K562 (cell line): ENCODE results near the gene MATCAP1. TPM values are rescaled to one million over a fixed set of nuclear protein-coding genes. Genes with fewer than 3 reads are reported as not detected.

ENCODE experiments used
- ATAC-seq: fragments of 200-7000 bp; cut with Tn5 transposase; 3 replicates; pipeline ENCODE4 v1.9.1; 2020; ENCODE audit warnings: moderate library complexity
- BruUV-seq: library from RNA; stranded (reverse); fragments of 400-500 nt; replicated peaks from 2 replicates; lab custom pipeline; 2021; lab: Mats Ljungman, UMichigan
- CTCF ChIA-PET: fragments of 300-600 bp; formaldehyde crosslinking; extraction: SDS; loops from one replicate; lab custom pipeline; 2021; ENCODE audit warnings: low intra/inter-chr PET ratio; lab: Yijun Ruan, JAX
- POLR2A ChIA-PET: fragments of 300-600, 350-650 bp; sonication (Branson Sonifier 250); formaldehyde crosslinking; extraction: SDS; loops from one replicate; lab custom pipeline; 2021; ENCODE audit warnings: antibody characterized with exemption, inconsistent platforms; lab: Yijun Ruan, JAX
- DNase-seq, 4 experiments: peaks; one replicate each; pipeline versions ENCODE4 v3.0.0 to v3.0.0-alpha.2; 2011 to 2018; ENCODE audit warnings: low spot score in 3 of 4, mixed read lengths in 3 of 4; ENCODE audit errors: extremely low read depth in 1 of 4
- FAIRE-seq: peaks from 2 replicates; lab custom pipeline; 2011; peaks lifted over from hg19 to GRCh38; lab: Jason Lieb, UNC
- H2AFZ ChIP-seq: 2 replicates; pipeline ENCODE4 v1.6.0; 2011; ENCODE audit warnings: low read depth, low read length, control low read depth, inconsistent platforms
- H3K27ac ChIP-seq: fragments of 200-600 bp; 3 replicates; pipeline ENCODE4 v1.8.0; 2011; ENCODE audit warnings: low read depth, mild to moderate bottlenecking, control low read depth, inconsistent platforms, low read length, moderate library complexity, mixed read lengths; ENCODE audit errors: extremely low read depth
- H3K27me3 ChIP-seq, 2 experiments: fragments of 300-600 bp in 1 of 2; 2 replicates in 1 of 2; 3 replicates in 1 of 2; pipeline versions ENCODE4 v1.6.0 to v1.8.0; 2011; ENCODE audit warnings: inconsistent platforms in 2 of 2, low read length in 2 of 2, mild to moderate bottlenecking in 1 of 2, mixed read lengths in 1 of 2, moderate library complexity in 1 of 2; ENCODE audit not compliant: control insufficient read depth in 2 of 2, insufficient read depth in 2 of 2
- H3K36me3 ChIP-seq: fragments of 300-600 bp; 3 replicates; pipeline ENCODE4 v1.8.0; 2011; ENCODE audit warnings: mild to moderate bottlenecking, low read length, inconsistent platforms; ENCODE audit not compliant: control insufficient read depth, insufficient read depth
- H3K4me1 ChIP-seq, 2 experiments: fragments of 200-600 bp in 1 of 2; replicated peaks in 1 of 2; 2 replicates in 1 of 2; 3 replicates in 1 of 2; pipeline versions ENCODE4 v1.5.1 to v1.8.0; 2011; ENCODE audit warnings: inconsistent platforms in 2 of 2, low read length in 2 of 2, mild to moderate bottlenecking in 1 of 2, mixed read lengths in 1 of 2, moderate library complexity in 1 of 2; ENCODE audit not compliant: control insufficient read depth in 2 of 2, insufficient read depth in 2 of 2
- H3K4me2 ChIP-seq: 2 replicates; pipeline ENCODE4 v1.6.1; 2011; ENCODE audit warnings: low read length, control low read depth, inconsistent platforms, mixed read lengths; ENCODE audit not compliant: insufficient read depth
- H3K4me3 ChIP-seq: fragments of 200-600 bp; sonication (generic), shearing (Covaris generic); 2 replicates; pipeline ENCODE4 v1.5.1; 2016; ENCODE audit warnings: control low read depth, inconsistent platforms
- H3K79me2 ChIP-seq: fragments of 200-600 bp; 3 replicates; pipeline ENCODE4 v1.8.0; 2011; ENCODE audit warnings: low read length, inconsistent platforms; ENCODE audit not compliant: control insufficient read depth, insufficient read depth
- H3K9ac ChIP-seq, 2 experiments: 2 replicates each; pipeline versions ENCODE4 v1.6.0 to v1.6.1; 2011; ENCODE audit warnings: low read depth in 2 of 2, low read length in 2 of 2, control low read depth in 1 of 2, inconsistent platforms in 1 of 2, mild to moderate bottlenecking in 1 of 2, mixed read lengths in 1 of 2; ENCODE audit not compliant: insufficient read depth in 1 of 2
- H3K9me1 ChIP-seq: one replicate; pipeline ENCODE4 v1.6.0; 2011; ENCODE audit warnings: inconsistent platforms, mild to moderate bottlenecking, low read length, moderate library complexity; ENCODE audit not compliant: control insufficient read depth, insufficient read depth
- H3K9me3 ChIP-seq: replicated peaks from 2 replicates; pipeline ENCODE4 v1.5.1; 2011; ENCODE audit warnings: low read depth, low read length, inconsistent platforms; ENCODE audit not compliant: control insufficient read depth, insufficient read depth
- H4K20me1 ChIP-seq: replicated peaks from 2 replicates; pipeline ENCODE4 v1.6.1; 2011; ENCODE audit warnings: low read length, inconsistent platforms, mixed read lengths; ENCODE audit not compliant: control insufficient read depth, insufficient read depth
- GATA2 ChIP-seq: sonication (generic); formaldehyde crosslinking; IDR thresholded peaks from 2 replicates; pipeline ENCODE4 v1.4.0; 2020; ENCODE audit warnings: mild to moderate bottlenecking, missing genetic modification reagents
- HNRNPUL1 ChIP-seq: fragments of 200-400 bp; formaldehyde crosslinking; IDR thresholded peaks from 2 replicates; pipeline ENCODE4 v1.6.1; 2017; ENCODE audit warnings: low read length
- MCM7 ChIP-seq, 2 experiments: fragments of 450-650 bp; IDR thresholded peaks; 2 replicates each; pipeline ENCODE4 v1.6.1; 2016 to 2018
- POLR2G ChIP-seq: fragments of 200-400 bp; formaldehyde crosslinking; IDR thresholded peaks from 2 replicates; pipeline ENCODE4 v1.6.1; 2017; ENCODE audit warnings: low read depth, mild to moderate bottlenecking, antibody characterized with exemption, low read length, moderate library complexity
- RBFOX2 ChIP-seq: fragments of 200-400 bp; formaldehyde crosslinking; IDR thresholded peaks from 2 replicates; pipeline ENCODE4 v1.6.1; 2017; ENCODE audit warnings: low read depth, mild to moderate bottlenecking, low read length, moderate library complexity
- ZFPM2 ChIP-seq: fragments of 250-450 bp; sonication (Bioruptor Pico); IDR thresholded peaks from 2 replicates; pipeline ENCODE4 v1.5.1; 2022; ENCODE audit warnings: mild to moderate bottlenecking
- ZNF263 ChIP-seq: sonication (generic); formaldehyde crosslinking; IDR thresholded peaks from 2 replicates; pipeline ENCODE4 v1.8.0; 2022; ENCODE audit warnings: mild to moderate bottlenecking, missing genetic modification reagents, borderline replicate concordance
- WGBS: fragments of 100-300 bp; shearing (Covaris generic); methylation state at CpG from one replicate; pipeline ENCODE4 v1.1.6; 2016; ENCODE audit warnings: low coverage, mixed read lengths; ENCODE audit not compliant: insufficient coverage; ENCODE audit errors: missing lambda C conversion rate; 5-methylcytosine and 5-hydroxymethylcytosine counted together
- in situ Hi-C: fragments of 300-500 bp; cut with MboI; formaldehyde crosslinking; loops from 4 replicates; pipeline ENCODE4 v1.15.0; 2018; ENCODE audit warnings: inconsistent platforms, mixed read lengths
- intact Hi-C: fragments of 100-400 bp; cut with micrococcal nuclease; formaldehyde crosslinking; loops from 2 replicates; pipeline ENCODE4 v1.14.2; 2022
- polyA plus RNA-seq, 8 experiments: library from polyadenylated mRNA; depleted of rRNA in 4 of 8; stranded (reverse) in 5 of 8; unstranded in 3 of 8; fragments of >200 nt; fragmentation: Nextera tagmentation in 2 of 8; fragmentation: Illumina TruSeq in 1 of 8; extraction: Ambion mirVana in 2 of 8; extraction: Trizol in 1 of 8; gene quantifications; 2 replicates each; pipeline versions ENCODE4 v1.2.1 to v1.2.3, GENCODE V29; 2011 to 2014; ENCODE audit warnings: inconsistent platforms in 1 of 8, missing spikeins in 1 of 8
- total RNA-seq, 7 experiments: library from RNA; depleted of rRNA in 6 of 7; stranded (reverse); fragments of >200 nt in 6 of 7; fragmentation: Illumina TruSeq in 2 of 7; extraction: Trizol in 2 of 7; gene quantifications; 2 replicates each; pipeline versions ENCODE4 v1.2.1 to v1.2.3, GENCODE V29; 2011 to 2021; ENCODE audit warnings: low replicate concordance in 1 of 7
- TF ChIP-seq, protein P1 (sequence below): conservative IDR thresholded peaks from 2 replicates; pipeline ENCODE4 v1.6.1; 2011; ENCODE audit warnings: low read depth, mild to moderate bottlenecking, low read length; ENCODE audit not compliant: control insufficient read depth

MATCAP1 gene
- total and polyA plus RNA-seq, 9 of the 15 experiments (the other 6 are each of a cell fraction or from before 2014, with no cell fraction given), result 3.4 to 20.5 (median 10.3) TPM

DNA sequence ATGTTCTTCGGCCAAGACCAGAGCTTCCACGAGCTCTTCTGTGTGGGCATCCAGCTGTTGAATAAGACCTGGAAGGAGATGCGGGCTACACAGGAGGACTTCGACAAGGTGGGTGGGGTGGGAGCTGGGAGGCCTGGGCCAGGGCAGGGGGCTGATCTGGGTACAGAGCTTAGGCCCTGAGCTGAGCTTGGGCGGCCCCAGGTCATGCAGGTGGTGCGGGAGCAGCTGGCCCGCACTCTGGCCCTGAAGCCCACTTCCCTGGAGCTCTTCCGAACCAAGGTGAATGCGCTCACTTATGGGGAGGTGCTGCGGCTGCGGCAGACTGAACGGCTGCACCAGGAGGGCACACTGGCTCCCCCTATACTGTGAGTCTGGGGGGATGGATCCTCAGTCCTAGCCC, 18.7 kb upstream of the MATCAP1 start:
- 92% methylated on average over 12 of the region's 12 CpGs for WGBS
- POLR2A ChIA-PET, result interaction anchor here (1.0 to 2.2 kb wide), 2 partner anchors 19 to 21 kb away, joined by 3 to 6 read pairs; partner anchors contain the start of gene MATCAP1
- no peak for FAIRE-seq

DNA sequence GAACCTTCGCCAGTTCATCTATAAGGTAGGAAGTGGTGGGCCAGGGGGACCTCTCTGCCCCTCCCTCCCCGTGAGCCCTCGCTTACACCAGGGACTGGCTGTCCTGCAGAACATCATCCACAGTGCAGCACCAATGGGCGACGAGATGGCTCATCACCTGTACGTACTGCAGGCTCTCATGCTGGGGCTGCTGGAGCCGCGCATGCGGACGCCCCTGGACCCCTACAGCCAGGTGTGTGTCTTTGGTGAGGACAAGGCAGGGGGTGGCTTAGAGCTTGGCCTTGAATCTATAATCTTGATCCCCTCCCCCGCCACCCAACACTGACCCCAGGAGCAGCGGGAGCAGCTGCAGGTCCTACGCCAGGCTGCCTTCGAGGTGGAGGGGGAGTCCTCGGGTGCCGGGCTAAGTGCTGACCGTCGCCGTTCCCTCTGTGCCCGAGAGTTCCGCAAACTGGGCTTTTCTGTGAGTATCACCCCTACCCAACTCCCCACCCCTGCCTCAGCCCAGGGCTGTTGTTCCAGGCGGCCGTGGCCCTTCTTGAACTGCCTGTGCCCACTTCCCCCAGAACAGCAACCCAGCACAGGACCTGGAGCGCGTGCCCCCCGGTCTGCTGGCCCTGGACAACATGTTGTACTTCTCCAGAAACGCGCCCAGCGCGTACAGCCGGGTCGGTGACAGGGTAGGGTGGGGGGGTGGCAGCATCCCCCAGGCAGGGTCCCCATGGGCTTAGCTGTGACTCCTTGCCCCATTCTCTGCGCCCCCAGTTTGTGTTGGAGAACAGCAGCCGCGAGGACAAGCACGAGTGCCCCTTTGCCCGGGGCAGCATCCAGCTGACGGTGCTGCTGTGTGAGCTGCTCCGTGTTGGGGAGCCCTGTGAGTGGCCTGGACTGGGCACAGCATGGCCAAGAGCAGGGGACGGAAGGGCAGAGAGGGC, 17.9 kb upstream of the MATCAP1 start:
- H3K36me3 ChIP-seq, result peaks cover 76% of the 10 kb centered on the region; the same call in 2 of the 3 replicates
- 95% methylated on average over 17 of the region's 40 CpGs for WGBS

More for the DNA sequence above, 18.7 kb upstream of the MATCAP1 start:
- Histone ChIP-seq H3K27me3 (no peaks in the 10 kb centered on the region), H3K4me3 (no peak overlapping the region), H4K20me1 (no peaks in the 10 kb centered on the region; the same call in 1 of the 2 replicates), H3K9me3 (no peaks in the 10 kb centered on the region), H3K4me2 (no peak overlapping the region), H3K9me1 (peaks cover 2% of the 10 kb centered on the region), H3K4me1 (peaks cover 7 to 51% of the 10 kb centered on the region in 2 experiments; a peak in 4 of 5 replicates), H3K79me2 (no peaks in the 10 kb centered on the region), H3K27ac (no peak overlapping the region), H2AFZ (no peak overlapping the region), H3K36me3 (peaks cover 68% of the 10 kb centered on the region; the same call in 2 of the 3 replicates), H3K9ac (no peak overlapping the region; a peak in 1 of 4 replicates)
- BruUV-seq, result no TSS peak
- intact Hi-C loops (no loop called here), in situ Hi-C loops (no loop called here)
- ATAC-seq (no peak), DNase-seq (no peak)
- TF ChIP-seq ZNF263 (CRISPR knock-in tag), result no peak
- TF ChIP-seq RBFOX2, result 0 out of 2 replicates have a peak, but pooled peaks have one; percentile 3
- no peak for TF ChIP-seq HNRNPUL1
- no peak for TF ChIP-seq MCM7 (IDR thresholded peaks at IDR 0.05)
- no peak for TF ChIP-seq ZFPM2 (CRISPR knock-in tag)
- CTCF ChIA-PET, result no interaction called here

More for the DNA sequence above, 17.9 kb upstream of the MATCAP1 start:
- intact Hi-C loops, result no loop called here
- POLR2A ChIA-PET, result interaction anchor here (1.0 to 2.2 kb wide), 2 partner anchors 19 to 22 kb away, joined by 3 to 6 read pairs; partner anchors contain the start of gene MATCAP1
- Histone ChIP-seq H3K79me2 (no peaks in the 10 kb centered on the region), H2AFZ (no peak overlapping the region), H3K4me1 (peaks cover 1 to 44% of the 10 kb centered on the region in 2 experiments; a peak in 3 of 5 replicates), H3K4me3 (no peak overlapping the region), H3K27me3 (no peaks in the 10 kb centered on the region), H3K4me2 (no peak overlapping the region), H3K9ac (peak overlapping the region in 1 of 2 experiments; percentile 26; a peak in 1 of 4 replicates), H4K20me1 (no peaks in the 10 kb centered on the region; the same call in 1 of the 2 replicates), H3K9me3 (no peaks in the 10 kb centered on the region), H3K27ac (no peak overlapping the region), H3K9me1 (no peaks in the 10 kb centered on the region)
- CTCF ChIA-PET, result no interaction called here
- ATAC-seq, result no peak
- BruUV-seq, result no TSS peak
- FAIRE-seq, result no peak
- DNase-seq, result peak in 1 of 4 experiments; percentile 9
- TF ChIP-seq GATA2 (CRISPR knock-in tag) (no peak), RBFOX2 (peak; percentile 47), POLR2G (peak; percentile 41; the same call in 1 of the 2 replicates)
- TF ChIP-seq, protein P1, sequence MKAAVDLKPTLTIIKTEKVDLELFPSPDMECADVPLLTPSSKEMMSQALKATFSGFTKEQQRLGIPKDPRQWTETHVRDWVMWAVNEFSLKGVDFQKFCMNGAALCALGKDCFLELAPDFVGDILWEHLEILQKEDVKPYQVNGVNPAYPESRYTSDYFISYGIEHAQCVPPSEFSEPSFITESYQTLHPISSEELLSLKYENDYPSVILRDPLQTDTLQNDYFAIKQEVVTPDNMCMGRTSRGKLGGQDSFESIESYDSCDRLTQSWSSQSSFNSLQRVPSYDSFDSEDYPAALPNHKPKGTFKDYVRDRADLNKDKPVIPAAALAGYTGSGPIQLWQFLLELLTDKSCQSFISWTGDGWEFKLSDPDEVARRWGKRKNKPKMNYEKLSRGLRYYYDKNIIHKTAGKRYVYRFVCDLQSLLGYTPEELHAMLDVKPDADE, result no peak
- in situ Hi-C loops, result no loop called here
